PFSK-1 (cell line): ENCODE measurements around the gene HLA-DPA1.

Source experiments
- FOXP2 ChIP-seq: optimal IDR thresholded peaks from 2 replicates; pipeline ENCODE3; 2011; ENCODE audit warnings: borderline replicate concordance, control low read depth, inconsistent platforms; ENCODE audit not compliant: insufficient read depth; ENCODE audit errors: extremely low read length, extremely low read depth
- POLR2AphosphoS5 ChIP-seq: IDR thresholded peaks from 2 replicates; pipeline ENCODE4 v1.6.1; 2012; ENCODE audit warnings: low read depth, mild to moderate bottlenecking, control low read depth, low read length, moderate library complexity
- SIN3A ChIP-seq: IDR thresholded peaks from 2 replicates; pipeline ENCODE4 v1.6.1; 2012; ENCODE audit warnings: mild to moderate bottlenecking, low read length, moderate library complexity, borderline replicate concordance; ENCODE audit not compliant: insufficient read depth
- TAF1 ChIP-seq: IDR thresholded peaks from 2 replicates; pipeline ENCODE4 v1.6.1; 2012; ENCODE audit warnings: low read length, control low read depth, borderline replicate concordance; ENCODE audit not compliant: insufficient read depth
- TF ChIP-seq, protein P1 (sequence below), 2 experiments: IDR thresholded peaks; 2 replicates each; pipeline versions ENCODE4 v1.6.1 to v1.8.0; 2011 to 2012; ENCODE audit warnings: low read depth in 2 of 2, low read length in 2 of 2, control low read depth in 1 of 2, inconsistent platforms in 1 of 2, mild to moderate bottlenecking in 1 of 2, moderate library complexity in 1 of 2; ENCODE audit not compliant: insufficient read depth in 1 of 2

DNA sequence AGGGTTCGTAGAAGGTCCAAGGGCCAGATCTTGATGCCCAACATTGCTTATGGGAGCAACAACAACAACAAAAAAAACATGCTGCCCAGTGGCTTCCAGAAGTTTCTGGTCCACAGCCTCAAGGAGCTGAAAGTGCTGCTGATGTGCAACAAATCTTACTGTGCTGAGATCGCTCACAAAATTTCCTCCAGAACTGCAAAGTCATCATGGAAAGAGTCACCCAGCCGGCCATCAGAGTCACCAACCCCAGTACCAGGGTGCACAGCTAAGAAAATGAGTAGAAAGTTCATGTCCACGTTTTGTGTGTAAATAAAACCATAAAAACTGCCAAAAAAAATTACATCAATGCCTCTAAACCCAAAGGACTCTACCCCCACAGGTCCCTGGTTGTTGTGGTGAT, 6.1 kb upstream of the HLA-DPA1 start:
- TF ChIP-seq POLR2AphosphoS5 (no peak), TAF1 (no peak), SIN3A (no peak), FOXP2 (no peak)
- TF ChIP-seq, protein P1, sequence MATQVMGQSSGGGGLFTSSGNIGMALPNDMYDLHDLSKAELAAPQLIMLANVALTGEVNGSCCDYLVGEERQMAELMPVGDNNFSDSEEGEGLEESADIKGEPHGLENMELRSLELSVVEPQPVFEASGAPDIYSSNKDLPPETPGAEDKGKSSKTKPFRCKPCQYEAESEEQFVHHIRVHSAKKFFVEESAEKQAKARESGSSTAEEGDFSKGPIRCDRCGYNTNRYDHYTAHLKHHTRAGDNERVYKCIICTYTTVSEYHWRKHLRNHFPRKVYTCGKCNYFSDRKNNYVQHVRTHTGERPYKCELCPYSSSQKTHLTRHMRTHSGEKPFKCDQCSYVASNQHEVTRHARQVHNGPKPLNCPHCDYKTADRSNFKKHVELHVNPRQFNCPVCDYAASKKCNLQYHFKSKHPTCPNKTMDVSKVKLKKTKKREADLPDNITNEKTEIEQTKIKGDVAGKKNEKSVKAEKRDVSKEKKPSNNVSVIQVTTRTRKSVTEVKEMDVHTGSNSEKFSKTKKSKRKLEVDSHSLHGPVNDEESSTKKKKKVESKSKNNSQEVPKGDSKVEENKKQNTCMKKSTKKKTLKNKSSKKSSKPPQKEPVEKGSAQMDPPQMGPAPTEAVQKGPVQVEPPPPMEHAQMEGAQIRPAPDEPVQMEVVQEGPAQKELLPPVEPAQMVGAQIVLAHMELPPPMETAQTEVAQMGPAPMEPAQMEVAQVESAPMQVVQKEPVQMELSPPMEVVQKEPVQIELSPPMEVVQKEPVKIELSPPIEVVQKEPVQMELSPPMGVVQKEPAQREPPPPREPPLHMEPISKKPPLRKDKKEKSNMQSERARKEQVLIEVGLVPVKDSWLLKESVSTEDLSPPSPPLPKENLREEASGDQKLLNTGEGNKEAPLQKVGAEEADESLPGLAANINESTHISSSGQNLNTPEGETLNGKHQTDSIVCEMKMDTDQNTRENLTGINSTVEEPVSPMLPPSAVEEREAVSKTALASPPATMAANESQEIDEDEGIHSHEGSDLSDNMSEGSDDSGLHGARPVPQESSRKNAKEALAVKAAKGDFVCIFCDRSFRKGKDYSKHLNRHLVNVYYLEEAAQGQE (IDR thresholded peaks at IDR 0.05; ENCODE audit: insufficient read depth in 1 of 2, low read depth in 2 of 2, low read length in 2 of 2), result no peak
